DND-41 (cell line): ENCODE results near the gene DYRK1A.

ENCODE experiments used
- CTCF ChIP-seq: IDR thresholded peaks from 2 replicates; pipeline ENCODE4 v1.5.1; 2012; ENCODE audit warnings: borderline replicate concordance, low read length, moderate library complexity, mild to moderate bottlenecking; ENCODE audit not compliant: poor library complexity, severe bottlenecking; ENCODE audit errors: extremely low read depth
- EZH2 ChIP-seq: IDR thresholded peaks from 3 replicates; pipeline ENCODE4 v1.6.1; 2012; ENCODE audit warnings: borderline replicate concordance, low read depth, mild to moderate bottlenecking, moderate library complexity, low read length, inconsistent platforms; ENCODE audit not compliant: severe bottlenecking

- TF ChIP-seq CTCF (no peak), EZH2 (no peak)
Measured at GRCh38 chr21:37435120-37435519, 68.5 kb downstream of the DYRK1A start.
